Stimulated activated CD4-positive, alpha-beta T cell treated with anti-CD3 and anti-CD28 coated beads, Interleukin-4, amount 100 ng/mL, for 24 hours (primary cell): ENCODE results near the gene NCAM1.

Source experiments
- DNase-seq: peaks from one replicate; pipeline ENCODE4 v3.0.0-alpha.2; 2020

NCAM1 gene

GRCh38 chr11:113138731-113139130, 177.5 kb downstream of the NCAM1 start:
- no peak for DNase-seq

GRCh38 chr11:113141010-113141409, 179.8 kb downstream of the NCAM1 start:
- no peak for DNase-seq

GRCh38 chr11:113142508-113142907, 181.3 kb downstream of the NCAM1 start:
- DNase-seq = no peak

- DNase-seq = no peak
These were observed 186.0 kb downstream of the NCAM1 start for GRCh38 chr11:113147249-113147648.

GRCh38 chr11:113148076-113148475, 186.9 kb downstream of the NCAM1 start:
- no peak for DNase-seq

- no peak for DNase-seq
These were observed 187.4 kb downstream of the NCAM1 start for GRCh38 chr11:113148652-113149051.

GRCh38 chr11:113151521-113151920, 190.3 kb downstream of the NCAM1 start:
- DNase-seq = no peak

GRCh38 chr11:113152500-113152899, 191.3 kb downstream of the NCAM1 start:
- no peak for DNase-seq

- no peak for DNase-seq
These were observed 192.6 kb downstream of the NCAM1 start for GRCh38 chr11:113153847-113154246.

GRCh38 chr11:113159988-113160807, 199.0 kb downstream of the NCAM1 start:
- no peak for DNase-seq

- no peak for DNase-seq
These were observed 199.5 kb downstream of the NCAM1 start for GRCh38 chr11:113160808-113161124.

- no peak for DNase-seq
These were observed 200.7 kb downstream of the NCAM1 start for GRCh38 chr11:113161711-113162591.

- no peak for DNase-seq
These were observed 201.4 kb downstream of the NCAM1 start for GRCh38 chr11:113162592-113162962.

GRCh38 chr11:113163291-113164030, 202.2 kb downstream of the NCAM1 start:
- DNase-seq = no peak

- DNase-seq = no peak
These were observed 205.1 kb downstream of the NCAM1 start for GRCh38 chr11:113166280-113166679.

- no peak for DNase-seq
These were observed 206.4 kb downstream of the NCAM1 start for GRCh38 chr11:113167599-113167998.

GRCh38 chr11:113168354-113169342, 207.4 kb downstream of the NCAM1 start:
- DNase-seq = no peak

- no peak for DNase-seq
These were observed 211.2 kb downstream of the NCAM1 start for GRCh38 chr11:113172382-113172951.

GRCh38 chr11:113173126-113173525, 211.9 kb downstream of the NCAM1 start:
- no peak for DNase-seq

GRCh38 chr11:113174882-113175281, 213.7 kb downstream of the NCAM1 start:
- DNase-seq = no peak

- no peak for DNase-seq
These were observed 215.6 kb downstream of the NCAM1 start for GRCh38 chr11:113176599-113177360.
